Measurements from ENCODE around the gene GMPPB.

DNA sequence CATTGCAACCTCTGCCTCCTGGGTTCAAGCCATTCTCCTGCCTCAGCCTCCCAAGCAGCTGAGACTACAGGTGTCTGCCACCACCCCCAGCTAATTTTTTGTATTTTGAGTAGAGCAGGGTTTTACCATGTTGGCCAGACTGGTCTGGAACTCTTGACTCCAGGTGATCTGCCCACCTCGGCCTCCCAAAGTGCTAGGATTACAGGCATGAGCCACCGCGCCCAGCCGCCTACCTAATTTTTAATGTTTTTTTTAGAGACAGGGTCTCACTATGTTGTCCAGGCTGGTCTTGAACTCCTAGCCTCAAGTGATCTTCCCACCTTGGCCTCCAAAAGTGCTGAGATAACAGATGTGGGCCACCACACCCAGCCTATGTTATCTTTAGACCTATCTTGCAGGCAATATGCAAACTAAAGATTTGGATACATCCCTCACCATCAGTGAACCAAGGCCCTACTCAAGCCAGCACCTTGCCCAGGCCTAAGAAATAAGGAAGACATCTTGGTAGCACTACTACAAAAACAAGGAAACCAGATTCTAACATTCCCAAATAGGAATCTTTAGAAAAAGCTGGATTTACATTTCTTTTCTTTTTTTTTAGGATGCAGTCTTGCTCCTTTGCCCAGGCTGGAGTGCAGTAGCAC is 6.3 kb upstream of the GMPPB start:
- TF ChIP-seq, protein P1, sequence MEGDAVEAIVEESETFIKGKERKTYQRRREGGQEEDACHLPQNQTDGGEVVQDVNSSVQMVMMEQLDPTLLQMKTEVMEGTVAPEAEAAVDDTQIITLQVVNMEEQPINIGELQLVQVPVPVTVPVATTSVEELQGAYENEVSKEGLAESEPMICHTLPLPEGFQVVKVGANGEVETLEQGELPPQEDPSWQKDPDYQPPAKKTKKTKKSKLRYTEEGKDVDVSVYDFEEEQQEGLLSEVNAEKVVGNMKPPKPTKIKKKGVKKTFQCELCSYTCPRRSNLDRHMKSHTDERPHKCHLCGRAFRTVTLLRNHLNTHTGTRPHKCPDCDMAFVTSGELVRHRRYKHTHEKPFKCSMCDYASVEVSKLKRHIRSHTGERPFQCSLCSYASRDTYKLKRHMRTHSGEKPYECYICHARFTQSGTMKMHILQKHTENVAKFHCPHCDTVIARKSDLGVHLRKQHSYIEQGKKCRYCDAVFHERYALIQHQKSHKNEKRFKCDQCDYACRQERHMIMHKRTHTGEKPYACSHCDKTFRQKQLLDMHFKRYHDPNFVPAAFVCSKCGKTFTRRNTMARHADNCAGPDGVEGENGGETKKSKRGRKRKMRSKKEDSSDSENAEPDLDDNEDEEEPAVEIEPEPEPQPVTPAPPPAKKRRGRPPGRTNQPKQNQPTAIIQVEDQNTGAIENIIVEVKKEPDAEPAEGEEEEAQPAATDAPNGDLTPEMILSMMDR (IDR thresholded peaks at IDR 0.05; ENCODE audit: low read depth, low read length, missing input control): no peak
- TF ChIP-seq, protein P2, sequence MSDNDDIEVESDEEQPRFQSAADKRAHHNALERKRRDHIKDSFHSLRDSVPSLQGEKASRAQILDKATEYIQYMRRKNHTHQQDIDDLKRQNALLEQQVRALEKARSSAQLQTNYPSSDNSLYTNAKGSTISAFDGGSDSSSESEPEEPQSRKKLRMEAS (IDR thresholded peaks at IDR 0.05): no peak
- TF ChIP-seq YY1 (IDR thresholded peaks at IDR 0.05): no peak

Data from liver (tissue), 2 donors.